ENCODE data around the gene GNPTG.

DNA sequence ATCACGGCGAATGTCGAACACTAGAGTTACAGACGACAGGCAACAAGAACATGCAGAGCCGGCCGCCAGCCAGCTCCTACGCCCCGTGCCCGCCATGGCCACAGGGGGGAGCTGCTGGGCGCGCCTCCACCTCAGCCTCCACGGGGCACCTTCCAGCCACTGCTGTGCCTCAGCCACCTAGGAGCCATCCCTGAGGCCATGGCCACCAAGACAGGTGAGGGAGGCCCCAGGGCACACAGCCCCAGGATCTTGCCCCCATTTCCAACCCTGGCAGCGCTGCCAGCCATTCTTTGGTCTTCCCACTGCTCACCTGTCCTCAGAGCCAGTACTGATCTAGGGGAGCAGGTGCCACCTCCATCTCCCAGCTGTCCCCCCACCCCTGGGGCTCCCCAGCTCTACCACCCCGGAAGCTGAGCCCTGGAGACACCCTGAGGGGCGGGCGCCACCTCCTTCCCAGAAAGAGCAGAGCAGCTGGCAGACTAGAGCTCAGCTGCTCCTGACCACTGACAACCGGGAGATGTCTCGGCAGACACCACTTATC is 11.8 kb downstream of the GNPTG start:
- peak; percentile 46 for TF ChIP-seq POLR2AphosphoS5 (IDR thresholded peaks at IDR 0.05)
- TF ChIP-seq, protein P1, sequence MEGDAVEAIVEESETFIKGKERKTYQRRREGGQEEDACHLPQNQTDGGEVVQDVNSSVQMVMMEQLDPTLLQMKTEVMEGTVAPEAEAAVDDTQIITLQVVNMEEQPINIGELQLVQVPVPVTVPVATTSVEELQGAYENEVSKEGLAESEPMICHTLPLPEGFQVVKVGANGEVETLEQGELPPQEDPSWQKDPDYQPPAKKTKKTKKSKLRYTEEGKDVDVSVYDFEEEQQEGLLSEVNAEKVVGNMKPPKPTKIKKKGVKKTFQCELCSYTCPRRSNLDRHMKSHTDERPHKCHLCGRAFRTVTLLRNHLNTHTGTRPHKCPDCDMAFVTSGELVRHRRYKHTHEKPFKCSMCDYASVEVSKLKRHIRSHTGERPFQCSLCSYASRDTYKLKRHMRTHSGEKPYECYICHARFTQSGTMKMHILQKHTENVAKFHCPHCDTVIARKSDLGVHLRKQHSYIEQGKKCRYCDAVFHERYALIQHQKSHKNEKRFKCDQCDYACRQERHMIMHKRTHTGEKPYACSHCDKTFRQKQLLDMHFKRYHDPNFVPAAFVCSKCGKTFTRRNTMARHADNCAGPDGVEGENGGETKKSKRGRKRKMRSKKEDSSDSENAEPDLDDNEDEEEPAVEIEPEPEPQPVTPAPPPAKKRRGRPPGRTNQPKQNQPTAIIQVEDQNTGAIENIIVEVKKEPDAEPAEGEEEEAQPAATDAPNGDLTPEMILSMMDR (IDR thresholded peaks at IDR 0.05) = peak; percentile 35 to 82 (median 62)
- no peak for TF ChIP-seq POLR2A (IDR thresholded peaks at IDR 0.05)
